ENCODE results near the gene HECTD1. TPM values are rescaled to one million over a fixed set of nuclear protein-coding genes. Genes with fewer than 3 reads are reported as not detected.

HECTD1 gene
- total and polyA plus RNA-seq, 3 donors from 2014 or later: 124 to 235 (median 232) TPM

DNA sequence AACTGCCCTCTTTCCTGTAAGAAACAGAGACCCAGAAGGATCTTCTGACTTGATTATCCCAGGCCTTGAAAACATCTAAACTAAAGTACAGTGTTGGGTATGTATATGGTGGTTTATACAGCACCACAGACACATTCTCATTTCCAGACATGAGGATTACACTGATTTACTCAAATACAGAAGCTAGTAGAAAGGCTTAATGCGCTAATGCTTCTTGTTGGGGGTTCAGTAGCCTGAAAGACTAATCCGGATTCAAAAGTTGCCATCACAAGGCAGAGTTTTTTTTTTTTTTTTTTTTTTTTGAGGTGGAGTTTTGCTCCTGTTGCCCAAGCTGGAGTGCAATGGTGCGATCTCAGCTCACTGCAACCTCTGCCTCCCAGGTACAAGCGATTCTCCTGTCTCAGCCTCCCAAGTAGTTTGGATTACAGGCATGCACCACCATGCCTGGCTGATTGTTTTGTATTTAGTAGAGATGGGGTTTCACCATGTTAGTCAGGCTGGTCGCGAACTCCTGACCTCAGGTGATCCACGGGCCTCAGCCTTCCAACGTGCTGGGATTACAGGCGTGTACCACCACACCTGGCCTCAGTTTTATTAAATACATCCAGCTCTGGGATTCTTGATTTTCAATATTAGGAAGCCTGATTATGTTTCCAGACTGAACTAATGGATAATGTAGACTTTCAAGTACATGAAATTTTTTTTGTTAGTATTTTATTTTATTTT, 46.3 kb upstream of the HECTD1 start:
- Histone ChIP-seq H3K9me3 (no peaks in the 10 kb centered on the region), H3K36me3 (ENCODE audit: low read depth, missing control alignments) (no peaks in the 10 kb centered on the region), H3K27ac (no peak overlapping the region), H3K4me3 (no peak overlapping the region), H3K4me1 (no peaks in the 10 kb centered on the region), H3K27me3 (no peaks in the 10 kb centered on the region)
- 91 to 97% methylated on average over 9 of the region's 9 CpGs for WGBS, 2 donors
- DNase-seq: no peak
- no peak for TF ChIP-seq POLR2A (IDR thresholded peaks at IDR 0.05)
- TF ChIP-seq, protein P1, sequence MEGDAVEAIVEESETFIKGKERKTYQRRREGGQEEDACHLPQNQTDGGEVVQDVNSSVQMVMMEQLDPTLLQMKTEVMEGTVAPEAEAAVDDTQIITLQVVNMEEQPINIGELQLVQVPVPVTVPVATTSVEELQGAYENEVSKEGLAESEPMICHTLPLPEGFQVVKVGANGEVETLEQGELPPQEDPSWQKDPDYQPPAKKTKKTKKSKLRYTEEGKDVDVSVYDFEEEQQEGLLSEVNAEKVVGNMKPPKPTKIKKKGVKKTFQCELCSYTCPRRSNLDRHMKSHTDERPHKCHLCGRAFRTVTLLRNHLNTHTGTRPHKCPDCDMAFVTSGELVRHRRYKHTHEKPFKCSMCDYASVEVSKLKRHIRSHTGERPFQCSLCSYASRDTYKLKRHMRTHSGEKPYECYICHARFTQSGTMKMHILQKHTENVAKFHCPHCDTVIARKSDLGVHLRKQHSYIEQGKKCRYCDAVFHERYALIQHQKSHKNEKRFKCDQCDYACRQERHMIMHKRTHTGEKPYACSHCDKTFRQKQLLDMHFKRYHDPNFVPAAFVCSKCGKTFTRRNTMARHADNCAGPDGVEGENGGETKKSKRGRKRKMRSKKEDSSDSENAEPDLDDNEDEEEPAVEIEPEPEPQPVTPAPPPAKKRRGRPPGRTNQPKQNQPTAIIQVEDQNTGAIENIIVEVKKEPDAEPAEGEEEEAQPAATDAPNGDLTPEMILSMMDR (IDR thresholded peaks at IDR 0.05): no peak
- intact Hi-C loops (cut with DNase I; ENCODE audit: low total_unique reads): no loop called here

DNA sequence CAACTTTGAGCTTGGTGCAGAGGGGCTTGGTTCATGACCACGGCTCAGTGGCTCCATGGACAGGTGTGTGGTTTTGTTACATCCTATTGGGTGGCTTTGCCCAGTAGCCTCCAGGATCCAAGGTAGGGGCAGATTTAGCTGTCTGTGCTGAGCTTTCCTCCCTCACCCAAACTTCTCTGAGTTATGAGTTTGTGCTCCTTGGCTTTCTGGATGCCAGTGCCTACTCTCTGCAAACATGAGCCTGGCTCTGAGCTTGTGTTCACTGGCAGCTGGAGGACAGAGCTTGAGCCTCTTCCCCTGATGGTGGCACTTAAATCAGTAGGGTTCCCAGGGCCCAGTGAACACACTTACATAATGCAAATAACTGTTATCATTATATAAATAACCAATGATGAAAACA, 45.3 kb upstream of the HECTD1 start:
- Histone ChIP-seq H3K27ac (no peak overlapping the region), H3K4me3 (no peak overlapping the region), H3K27me3 (no peaks in the 10 kb centered on the region), H3K36me3 (ENCODE audit: low read depth, missing control alignments) (no peaks in the 10 kb centered on the region), H3K9me3 (no peaks in the 10 kb centered on the region), H3K4me1 (no peaks in the 10 kb centered on the region)
- 89 to 96% methylated on average over 1 of the region's 1 CpG for WGBS, 2 donors
- TF ChIP-seq, protein P1 (IDR thresholded peaks at IDR 0.05): no peak
- no peak for TF ChIP-seq POLR2A (IDR thresholded peaks at IDR 0.05)
- DNase-seq: no peak
- intact Hi-C loops (cut with DNase I; ENCODE audit: low total_unique reads): no loop called here

DNA sequence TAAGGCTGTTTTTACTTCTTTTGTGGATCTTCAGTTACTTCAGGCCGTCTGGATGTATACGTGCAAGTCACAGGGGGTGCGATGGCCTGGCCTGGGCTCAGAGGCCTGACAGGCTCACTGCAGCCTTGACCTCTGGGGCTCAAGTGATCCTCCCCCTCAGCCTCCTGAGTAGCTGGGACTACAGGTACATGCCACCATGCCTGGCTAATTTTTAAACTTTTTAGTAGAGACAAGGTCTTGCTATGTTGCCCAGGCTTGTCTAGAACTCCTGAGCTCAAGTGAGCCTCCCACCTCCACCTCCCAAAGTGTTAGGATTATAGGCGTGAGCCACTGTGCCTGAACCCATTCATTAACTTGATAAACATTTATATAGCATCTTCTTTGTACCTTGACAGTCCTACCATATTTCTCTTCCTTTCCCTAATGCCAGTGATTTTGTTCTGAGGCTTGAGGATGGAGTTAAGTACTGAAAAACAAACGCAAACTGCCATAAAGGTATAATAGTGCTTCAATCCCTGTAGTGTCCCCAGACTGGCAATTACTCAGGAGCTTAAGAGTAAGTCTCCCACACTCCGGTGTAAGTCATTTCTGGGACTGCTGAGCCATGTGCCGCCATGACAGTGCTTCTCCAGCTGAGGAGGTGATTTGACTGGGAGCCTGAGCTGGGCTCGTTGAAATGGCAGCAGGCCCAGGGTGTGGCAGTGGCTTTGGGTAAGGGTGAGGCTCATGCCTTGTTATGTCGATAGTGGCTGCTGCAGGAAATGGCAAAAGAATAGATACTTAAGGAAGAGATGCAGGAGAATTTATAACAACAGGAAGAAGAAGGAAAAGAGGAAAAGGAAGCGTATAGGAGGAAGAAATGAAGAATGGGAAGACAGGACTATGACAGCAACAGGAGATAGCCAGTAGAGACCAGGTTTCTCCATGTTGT, 43.7 kb upstream of the HECTD1 start:
- Histone ChIP-seq H3K27me3 (no peaks in the 10 kb centered on the region), H3K36me3 (ENCODE audit: low read depth, missing control alignments) (no peaks in the 10 kb centered on the region), H3K4me1 (no peaks in the 10 kb centered on the region), H3K9me3 (no peaks in the 10 kb centered on the region), H3K27ac (no peak overlapping the region), H3K4me3 (no peak overlapping the region)
- intact Hi-C loops (cut with DNase I; ENCODE audit: low total_unique reads): no loop called here
- TF ChIP-seq, protein P1 (IDR thresholded peaks at IDR 0.05): no peak
- TF ChIP-seq POLR2A (IDR thresholded peaks at IDR 0.05): no peak
- DNase-seq: no peak
- WGBS, 2 donors: 74 to 79% methylated on average over 7 to 9 of the region's 10 CpGs

DNA sequence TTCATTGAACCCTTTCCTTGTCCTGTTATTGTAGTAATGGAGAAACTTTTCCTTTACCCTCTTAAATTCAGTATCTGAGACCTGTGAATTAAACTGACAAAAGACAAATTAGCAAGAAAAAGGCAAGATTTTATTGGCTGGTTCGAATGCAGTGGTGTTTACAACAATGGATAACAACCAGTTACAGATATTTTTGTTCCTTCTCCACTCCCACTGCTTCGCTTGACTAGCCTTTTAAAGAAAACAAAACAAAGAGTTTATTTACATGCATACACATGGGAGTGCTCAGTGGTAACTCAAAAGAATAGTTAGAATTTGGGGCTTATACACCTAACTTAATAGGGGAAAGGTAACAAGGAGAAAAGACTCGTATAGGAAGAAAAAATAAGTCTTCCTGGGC, 37.0 kb upstream of the HECTD1 start:
- Histone ChIP-seq H3K27me3 (no peaks in the 10 kb centered on the region), H3K9me3 (no peaks in the 10 kb centered on the region), H3K4me3 (no peak overlapping the region), H3K27ac (no peak overlapping the region), H3K4me1 (no peaks in the 10 kb centered on the region), H3K36me3 (ENCODE audit: low read depth, missing control alignments) (no peaks in the 10 kb centered on the region)
- TF ChIP-seq, protein P1 (IDR thresholded peaks at IDR 0.05): no peak
- no peak for TF ChIP-seq POLR2A (IDR thresholded peaks at IDR 0.05)
- intact Hi-C loops (cut with DNase I; ENCODE audit: low total_unique reads): no loop called here
- 58 to 72% methylated on average over 3 of the region's 3 CpGs for WGBS, 2 donors
- DNase-seq: no peak

Data from testis (tissue), 3 donors.